Fibroblast of skin of left quadriceps (primary cell): ENCODE results near the gene OR52H1.

Source experiments
- DNase-seq, 2 experiments: peaks; one replicate each; pipeline ENCODE4 v3.0.0-alpha.2; 2013; ENCODE audit warnings: low read depth in 2 of 2

The OR52H1 gene

GRCh38 chr11:5534046-5534445, 14.3 kb downstream of the OR52H1 start:
- no peak for DNase-seq

- no peak for DNase-seq
Observed at GRCh38 chr11:5531053-5531831, 17.1 kb downstream of the OR52H1 start.

GRCh38 chr11:5528495-5528894, 19.8 kb downstream of the OR52H1 start:
- DNase-seq, result no peak

- DNase-seq, result no peak
Observed at GRCh38 chr11:5527716-5528115, 20.6 kb downstream of the OR52H1 start.

- DNase-seq, result no peak
Observed at GRCh38 chr11:5524756-5525155, 23.6 kb downstream of the OR52H1 start.

GRCh38 chr11:5522308-5522707, 26.0 kb downstream of the OR52H1 start:
- no peak for DNase-seq

GRCh38 chr11:5521540-5521939, 26.8 kb downstream of the OR52H1 start:
- no peak for DNase-seq

- DNase-seq, result no peak
Observed at GRCh38 chr11:5516599-5516998, 31.7 kb downstream of the OR52H1 start, which contains the start of gene UBQLNL. TSS of gene UBQLNL (minus strand) at chr11:5516699. CDS start at chr11:5516441, 258 bp downstream.

- DNase-seq, result no peak
Observed at GRCh38 chr11:5514841-5515240, 33.5 kb downstream of the OR52H1 start.

- no peak for DNase-seq
Observed at GRCh38 chr11:5509803-5510202, 38.5 kb downstream of the OR52H1 start, which contains the start of gene UBQLN3. TSS of gene UBQLN3 (minus strand) at chr11:5509957. CDS start at chr11:5509558, 399 bp downstream.

- DNase-seq, result no peak
Observed at GRCh38 chr11:5508605-5509004, 39.7 kb downstream of the OR52H1 start.

- no peak for DNase-seq
Observed at GRCh38 chr11:5507933-5508305, 40.4 kb downstream of the OR52H1 start.

- no peak for DNase-seq
Observed at GRCh38 chr11:5507177-5507932, 41.0 kb downstream of the OR52H1 start.

GRCh38 chr11:5505363-5506048, 42.8 kb downstream of the OR52H1 start:
- DNase-seq, result no peak

GRCh38 chr11:5504403-5504921, 43.9 kb downstream of the OR52H1 start:
- DNase-seq, result no peak

GRCh38 chr11:5500393-5500801, 47.9 kb downstream of the OR52H1 start:
- no peak for DNase-seq

- no peak for DNase-seq
Observed at GRCh38 chr11:5499671-5500070, 48.7 kb downstream of the OR52H1 start.
